HK-2 (cell line): Measurements from ENCODE around the gene RCBTB2.

Experiments used
- DNase-seq: peaks from one replicate; pipeline ENCODE4 v3.0.0-alpha.2; 2018; ENCODE audit not compliant: unreplicated experiment

The RCBTB2 gene

GRCh38 chr13:48449656-48450055, 83.2 kb downstream of the RCBTB2 start:
- no peak for DNase-seq

- DNase-seq, result no peak
Observed at GRCh38 chr13:48448959-48449614, 83.8 kb downstream of the RCBTB2 start.

- no peak for DNase-seq
Observed at GRCh38 chr13:48448285-48448958, 84.5 kb downstream of the RCBTB2 start.

DNA sequence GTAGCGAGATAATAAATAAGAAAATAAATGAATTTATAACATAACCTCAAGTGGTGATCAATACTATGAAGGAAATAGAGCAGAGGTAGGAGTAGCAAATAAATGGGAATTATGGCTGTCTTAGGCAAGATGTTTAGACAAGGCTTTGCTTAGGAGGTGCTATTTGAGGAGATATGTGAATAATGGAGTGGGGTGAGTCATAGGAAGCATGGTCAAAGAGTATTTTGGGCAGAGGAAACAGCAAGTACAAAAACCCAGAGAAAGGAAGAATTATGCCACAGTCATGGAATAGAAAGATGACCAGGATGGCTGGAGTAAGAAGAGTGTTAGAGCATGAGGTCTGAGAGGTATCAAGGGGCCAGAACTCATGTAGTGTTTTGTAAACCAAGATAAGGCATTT, 86.4 kb downstream of the RCBTB2 start:
- DNase-seq, result no peak

DNA sequence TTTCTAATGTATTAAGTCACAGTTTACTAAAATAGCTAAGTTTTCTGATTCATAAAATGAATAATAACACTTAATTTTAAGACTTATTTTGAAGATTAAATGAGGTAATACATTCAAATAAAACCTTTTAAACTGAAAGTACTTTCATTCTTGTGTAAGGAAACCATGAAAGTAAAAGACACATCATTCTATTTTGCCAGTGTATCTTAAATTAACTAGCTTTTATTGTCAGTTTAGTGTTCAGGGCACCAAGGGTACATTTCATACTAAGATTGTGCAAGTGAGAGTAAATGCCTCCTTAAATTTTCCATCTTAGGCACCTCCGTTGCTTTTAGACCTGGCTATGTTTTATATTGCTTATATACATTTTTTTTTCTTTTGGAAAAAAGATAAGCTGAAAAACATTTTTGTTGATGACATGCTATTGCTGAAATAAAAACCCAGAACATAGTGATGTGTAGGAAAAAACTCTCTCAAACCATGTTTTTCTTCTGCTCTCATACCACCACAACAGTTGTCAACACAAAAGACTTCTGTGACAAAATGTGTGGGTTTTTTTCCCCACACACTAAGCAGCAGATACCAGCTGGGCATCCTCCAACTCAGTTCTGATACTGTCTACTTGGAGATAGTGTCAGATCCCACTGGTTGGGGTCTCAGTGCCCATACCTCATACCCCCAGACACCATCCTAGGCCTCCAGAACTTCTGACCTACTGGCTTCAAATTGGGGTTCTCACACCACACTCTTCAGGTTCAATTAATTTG, 89.3 kb downstream of the RCBTB2 start:
- DNase-seq, result no peak
